ENCODE data around the gene ZNF594.
"Not testable (repeated sequence)": the region's sequence is repeated elsewhere in the genome, so short reads cannot be mapped to it uniquely, and the experiment has no call there.

ZNF594 gene

GRCh38 chr17:5135726-5136579, 55.7 kb downstream of the ZNF594 start:
- FAIRE-seq (no peak), DNase-seq (ENCODE audit: insufficient read length, low spot score) (no peak)
- no peak for TF ChIP-seq POLR2A (IDR thresholded peaks at IDR 0.05; ENCODE audit: low read depth, low read length)

DNA sequence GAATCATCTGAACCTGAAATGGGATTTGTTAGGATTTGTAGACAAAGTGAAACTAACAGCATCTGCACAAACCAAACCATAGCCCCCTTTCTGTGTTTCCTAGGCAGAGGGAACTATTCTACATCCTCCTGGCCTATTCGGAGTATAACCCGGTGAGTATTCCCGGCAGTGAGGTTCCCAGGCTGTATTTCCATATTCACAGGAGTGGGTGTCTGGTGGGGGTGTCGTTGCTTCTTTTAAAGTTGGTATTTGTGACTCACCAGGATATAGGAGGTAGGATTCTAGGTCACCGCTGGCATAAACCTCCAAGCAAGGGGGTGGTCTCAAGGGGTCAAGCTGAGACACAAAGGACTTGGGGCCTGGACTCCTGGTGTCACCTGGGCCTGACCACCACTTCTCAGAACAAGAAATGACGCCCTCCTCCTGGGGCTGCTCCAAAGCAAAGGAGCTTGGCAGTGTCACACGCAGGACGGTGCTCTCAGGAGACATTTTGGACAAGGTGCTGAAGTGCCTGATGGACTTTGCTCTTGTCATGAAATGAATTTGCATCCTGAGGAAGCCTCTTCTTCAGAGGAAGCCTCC, 56.4 kb downstream of the ZNF594 start:
- DNase-seq (ENCODE audit: insufficient read length, low spot score); FAIRE-seq: not testable (repeated sequence)

DNA sequence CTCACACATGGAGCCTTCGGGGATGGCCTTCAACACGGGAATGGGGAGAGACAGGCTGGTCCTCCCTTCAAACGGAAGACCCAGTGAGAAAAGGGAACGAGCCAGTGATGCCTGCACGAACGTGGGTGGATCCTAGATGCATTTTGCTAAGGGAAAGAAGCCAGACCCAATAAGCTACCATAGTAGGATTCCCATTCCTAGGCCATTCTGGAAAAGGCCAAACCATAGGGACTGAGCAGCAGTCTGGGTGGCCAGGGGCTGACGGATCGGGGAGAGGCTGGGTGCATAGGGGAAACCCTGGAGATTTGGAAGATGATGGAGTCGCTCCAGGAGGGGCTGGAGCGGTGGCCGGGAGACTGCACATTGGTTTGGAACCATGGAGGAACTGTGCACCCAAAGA, 57.1 kb downstream of the ZNF594 start:
- FAIRE-seq; DNase-seq (ENCODE audit: insufficient read length, low spot score): not testable (repeated sequence)

- FAIRE-seq; DNase-seq (ENCODE audit: insufficient read length, low spot score): not testable (repeated sequence)
Observed at GRCh38 chr17:5133961-5134360, 57.7 kb downstream of the ZNF594 start.

DNA sequence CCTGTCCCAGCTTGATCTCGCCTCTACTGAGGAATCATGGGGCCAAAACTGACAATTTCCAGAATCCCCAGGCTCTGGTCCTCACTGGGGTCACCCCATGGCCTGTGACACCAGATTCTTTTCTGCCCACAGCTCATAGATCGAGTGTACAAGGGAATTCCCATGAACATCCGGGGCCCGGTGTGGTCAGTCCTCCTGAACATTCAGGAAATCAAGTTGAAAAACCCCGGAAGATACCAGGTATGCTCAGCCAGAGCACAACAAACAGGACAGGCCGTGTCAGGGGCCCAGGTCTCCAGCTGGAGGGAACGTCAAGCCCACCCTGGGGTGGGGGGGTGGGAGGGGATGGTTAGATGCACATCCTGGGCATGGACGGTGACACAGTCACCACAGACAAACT, 58.4 kb downstream of the ZNF594 start:
- no peak for FAIRE-seq
- DNase-seq (ENCODE audit: insufficient read length, low spot score): no peak
- no peak for TF ChIP-seq POLR2A (IDR thresholded peaks at IDR 0.05; ENCODE audit: low read depth, low read length)

- not testable (repeated sequence) for DNase-seq (ENCODE audit: insufficient read length, low spot score); FAIRE-seq
Observed at GRCh38 chr17:5132503-5133225, 59.0 kb downstream of the ZNF594 start.

GRCh38 chr17:5131799-5132502, 59.7 kb downstream of the ZNF594 start:
- not testable (repeated sequence) for DNase-seq (ENCODE audit: insufficient read length, low spot score); FAIRE-seq

DNA sequence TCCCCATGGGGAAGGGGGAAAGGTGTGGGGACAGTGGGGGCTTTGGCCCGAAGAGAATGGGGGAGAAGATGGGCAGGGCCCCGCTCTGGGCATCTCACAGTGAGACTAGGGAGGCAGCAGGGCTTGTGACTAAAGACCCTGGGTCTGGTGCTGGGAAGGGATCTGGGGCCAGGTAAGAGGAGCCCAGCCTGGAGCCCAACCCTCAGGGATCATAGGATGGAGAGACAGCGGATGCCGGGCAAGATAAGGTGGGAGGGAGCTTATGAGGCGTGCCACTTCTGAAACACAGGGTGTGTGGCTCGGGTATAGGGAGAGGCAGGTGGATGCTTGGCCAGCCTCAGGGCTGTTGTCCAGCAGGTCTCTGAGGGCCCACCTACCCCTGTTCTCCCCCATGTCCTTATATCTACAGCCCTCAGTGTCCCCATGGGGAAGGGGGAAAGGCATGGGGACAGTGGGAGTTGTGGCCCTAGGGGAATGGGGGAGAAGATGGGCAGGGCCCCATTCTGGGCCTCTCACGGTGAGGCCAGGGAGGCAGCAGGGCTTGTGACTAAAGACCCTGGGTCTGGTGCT, 60.4 kb downstream of the ZNF594 start:
- DNase-seq (ENCODE audit: insufficient read length, low spot score): no peak
- FAIRE-seq: no peak
- no peak for TF ChIP-seq POLR2A (IDR thresholded peaks at IDR 0.05; ENCODE audit: low read depth, low read length)

GRCh38 chr17:5130687-5131086, 61.0 kb downstream of the ZNF594 start:
- not testable (repeated sequence) for FAIRE-seq; DNase-seq (ENCODE audit: insufficient read length, low spot score)

DNA sequence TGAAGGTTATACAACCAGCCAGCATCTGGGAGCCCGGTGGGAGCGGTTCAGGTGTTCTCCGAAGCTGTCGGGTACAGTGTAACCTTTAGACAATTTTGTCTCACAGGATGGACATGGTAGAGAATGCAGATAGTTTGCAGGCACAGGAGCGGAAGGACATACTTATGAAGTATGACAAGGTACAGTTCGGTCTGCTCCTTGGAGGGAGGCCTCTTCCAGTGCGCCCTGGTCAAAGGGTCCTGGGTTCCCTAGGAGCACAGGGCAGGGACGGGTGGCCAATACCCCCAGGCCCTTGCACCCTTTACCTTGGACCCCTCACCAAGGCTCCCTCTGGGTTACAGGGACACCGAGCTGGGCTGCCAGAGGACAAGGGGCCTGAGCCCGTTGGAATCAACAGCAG, 61.4 kb downstream of the ZNF594 start:
- DNase-seq (ENCODE audit: insufficient read length, low spot score); FAIRE-seq: not testable (repeated sequence)

- not testable (repeated sequence) for DNase-seq (ENCODE audit: insufficient read length, low spot score); FAIRE-seq
Observed at GRCh38 chr17:5129770-5130169, 61.9 kb downstream of the ZNF594 start.
